ENCODE results near the gene GDF3. TPM values are rescaled to one million over a fixed set of nuclear protein-coding genes. Genes with fewer than 3 reads are reported as not detected.

GDF3 gene
- total RNA-seq, 1 experiment from 2014 or later, result not detected

Other genes with a start within 250 kb of the GDF3 start
- not detected in 2 replicates for gene CD163, start 192.0 kb downstream of the GDF3 start, total RNA-seq (2014; rRNA removed; shearing (Covaris generic))
- not detected in 2 replicates for gene APOBEC1, start 29.9 kb downstream of the GDF3 start, total RNA-seq (2014; rRNA removed; shearing (Covaris generic))
- gene DPPA3, start 15.7 kb upstream of the GDF3 start, total RNA-seq (2014; rRNA removed; shearing (Covaris generic)), result not detected in 2 replicates
- not detected in 2 replicates for gene CLEC4C, start 51.6 kb upstream of the GDF3 start, total RNA-seq (2014; rRNA removed; shearing (Covaris generic))
- not detected in 2 replicates for gene NANOGNB, start 69.4 kb upstream of the GDF3 start, total RNA-seq (2014; rRNA removed; shearing (Covaris generic))
- gene NANOG, start 93.6 kb upstream of the GDF3 start, total RNA-seq (2014; rRNA removed; shearing (Covaris generic)), result not detected in 2 replicates
- not detected in 2 replicates for gene SLC2A14, start 177.1 kb upstream of the GDF3 start, total RNA-seq (2014; rRNA removed; shearing (Covaris generic))
- 73.6 and 86.9 TPM in 2 replicates for gene SLC2A3, start 240.4 kb upstream of the GDF3 start, total RNA-seq (2014; rRNA removed; shearing (Covaris generic))